Measurements from ENCODE around the gene TJAP1.

TJAP1 gene

GRCh38 chr6:43444036-43444435 lies 33.3 kb upstream of the TJAP1 start:
- no peak for TF ChIP-seq RBAK (tag by site-specific recombination; IDR thresholded peaks at IDR 0.05)
- no peak for TF ChIP-seq ZNF423 (tag by site-specific recombination; IDR thresholded peaks at IDR 0.05)
- TF ChIP-seq ZNF404 (tag by site-specific recombination; IDR thresholded peaks at IDR 0.05) = no peak
- no peak for TF ChIP-seq ZNF544 (tag by site-specific recombination; IDR thresholded peaks at IDR 0.05)
- no peak for TF ChIP-seq ZNF211 (tag by site-specific recombination; IDR thresholded peaks at IDR 0.05; ENCODE audit: low read depth)
- TF ChIP-seq ZNF677 (tag by site-specific recombination; IDR thresholded peaks at IDR 0.05) = no peak
- TF ChIP-seq ZNF561 (tag by site-specific recombination; IDR thresholded peaks at IDR 0.05; ENCODE audit: borderline replicate concordance) = no peak
- no peak for TF ChIP-seq ZNF274 (IDR thresholded peaks at IDR 0.05; ENCODE audit: low read length)
- TF ChIP-seq ZNF274 (tag by site-specific recombination; IDR thresholded peaks at IDR 0.05; ENCODE audit: borderline replicate concordance) = no peak
- TF ChIP-seq ZNF394 (tag by site-specific recombination; IDR thresholded peaks at IDR 0.05; ENCODE audit: borderline replicate concordance) = no peak
- TF ChIP-seq ZNF138 (tag by site-specific recombination; IDR thresholded peaks at IDR 0.05; ENCODE audit: borderline replicate concordance) = no peak
- TF ChIP-seq ZNF202 (tag by site-specific recombination; IDR thresholded peaks at IDR 0.05; ENCODE audit: borderline replicate concordance) = no peak
- no peak for TF ChIP-seq ZNF658 (tag by site-specific recombination; IDR thresholded peaks at IDR 0.05)
- TF ChIP-seq REPIN1 (tag by site-specific recombination; IDR thresholded peaks at IDR 0.05; ENCODE audit: low read depth) = no peak
- no peak for TF ChIP-seq ZNF473 (tag by site-specific recombination; IDR thresholded peaks at IDR 0.05)
- TF ChIP-seq EGR2 (tag by site-specific recombination; IDR thresholded peaks at IDR 0.05; ENCODE audit: low read depth) = no peak
- POLR2A ChIA-PET = interaction anchor here (0.6 to 1.2 kb wide), 4 partner anchors 8 to 729 kb away, joined by 3 to 5 read pairs (median 3); partner anchors contain the start of gene ZNF318

GRCh38 chr6:43444582-43444981 lies 32.8 kb upstream of the TJAP1 start:
- CTCF ChIA-PET = interaction anchor here (0.6 to 1.8 kb wide), 2 partner anchors 12 to 52 kb away, joined by 5 to 8 read pairs; no protein-coding TSS in a partner anchor
- TF ChIP-seq SP2 (tag by site-specific recombination; IDR thresholded peaks at IDR 0.05) = no peak
- no peak for TF ChIP-seq MZF1 (tag by site-specific recombination; IDR thresholded peaks at IDR 0.05; ENCODE audit: borderline replicate concordance)
- TF ChIP-seq ZNF596 (tag by site-specific recombination; IDR thresholded peaks at IDR 0.05) = no peak
- no peak for TF ChIP-seq ZSCAN18 (tag by site-specific recombination; IDR thresholded peaks at IDR 0.05)
- no peak for TF ChIP-seq GLI2 (tag by site-specific recombination; IDR thresholded peaks at IDR 0.05; ENCODE audit: borderline replicate concordance, low read depth)
- no peak for TF ChIP-seq ZNF214 (tag by site-specific recombination; IDR thresholded peaks at IDR 0.05; ENCODE audit: borderline replicate concordance)
- no peak for TF ChIP-seq ZNF324 (tag by site-specific recombination; IDR thresholded peaks at IDR 0.05)
- no peak for TF ChIP-seq ZNF184 (tag by site-specific recombination; IDR thresholded peaks at IDR 0.05)
- TF ChIP-seq ZNF146 (tag by site-specific recombination; IDR thresholded peaks at IDR 0.05) = no peak
- TF ChIP-seq ZNF366 (tag by site-specific recombination; conservative IDR thresholded peaks at IDR 0.05) = no peak
- no peak for TF ChIP-seq ZNF585B (tag by site-specific recombination; IDR thresholded peaks at IDR 0.05)
- TF ChIP-seq ZNF629 (tag by site-specific recombination; IDR thresholded peaks at IDR 0.05) = no peak
- no peak for TF ChIP-seq ZXDB (tag by site-specific recombination; IDR thresholded peaks at IDR 0.05)
- no peak for TF ChIP-seq ZNF830 (tag by site-specific recombination; IDR thresholded peaks at IDR 0.05; ENCODE audit: low read depth)
- no peaks in the 10 kb centered on the region for H3K9me3 ChIP-seq (ENCODE audit: control insufficient read depth, insufficient read depth, low read depth, low read length)

More at GRCh38 chr6:43444036-43444435, 33.3 kb upstream of the TJAP1 start:
- Histone ChIP-seq H3K4me1 (ENCODE audit: control insufficient read depth, insufficient read depth, low read length) (no peaks in the 10 kb centered on the region), H3K36me3 (ENCODE audit: control insufficient read depth in 2 of 2, insufficient read depth in 1 of 2, low read length in 2 of 2) (peaks cover 16 to 75% of the 10 kb centered on the region in 2 experiments; a peak in 2 of 3 replicates), H3K9me3 (ENCODE audit: control insufficient read depth, insufficient read depth, low read depth, low read length) (no peaks in the 10 kb centered on the region), H3K27ac (ENCODE audit: extremely low read depth, low read depth, low read length) (no peak overlapping the region), H3K4me3 (ENCODE audit: low read depth, low read length) (no peak overlapping the region)
- CTCF ChIA-PET = interaction anchor here (0.6 to 1.8 kb wide), 3 partner anchors 11 to 64 kb away, joined by 3 to 8 read pairs (median 5); no protein-coding TSS in a partner anchor

More at GRCh38 chr6:43444582-43444981, 32.8 kb upstream of the TJAP1 start:
- peaks cover 13 to 80% of the 10 kb centered on the region in 2 experiments; a peak in 2 of 3 replicates for H3K36me3 ChIP-seq (ENCODE audit: control insufficient read depth in 2 of 2, insufficient read depth in 1 of 2, low read length in 2 of 2)
- H3K4me1 ChIP-seq (ENCODE audit: control insufficient read depth, insufficient read depth, low read length) = no peaks in the 10 kb centered on the region
- no peak overlapping the region for H3K4me3 ChIP-seq (ENCODE audit: low read depth, low read length)
- no peak overlapping the region for H3K27ac ChIP-seq (ENCODE audit: extremely low read depth, low read depth, low read length)
- POLR2A ChIA-PET = interaction anchor here (0.6 to 1.2 kb wide), 4 partner anchors 9 to 728 kb away, joined by 3 to 5 read pairs (median 3); partner anchors contain the start of gene ZNF318
